BJ (cell line): ENCODE measurements around the gene DNHD1. TPM values are rescaled to one million over a fixed set of nuclear protein-coding genes. Genes with fewer than 3 reads are reported as not detected.

Source experiments
- CTCF ChIA-PET: fragments of 350-600 bp; formaldehyde crosslinking; extraction: SDS; loops from one replicate; lab custom pipeline; 2021; ENCODE audit warnings: antibody characterized with exemption, inconsistent platforms; lab: Yijun Ruan, JAX
- POLR2A ChIA-PET: fragments of 300-600 bp; sonication (Branson Sonifier 250); formaldehyde crosslinking; extraction: SDS; loops from one replicate; lab custom pipeline; 2021; ENCODE audit warnings: antibody characterized with exemption; lab: Charles Lee
- DNase-seq: peaks from one replicate; pipeline ENCODE4 v3.0.0-alpha.2; 2011; ENCODE audit warnings: low read depth
- H3K27me3 ChIP-seq: 2 replicates; pipeline ENCODE4 v1.6.0; 2011; ENCODE audit warnings: low read length; ENCODE audit not compliant: control insufficient read depth, insufficient read depth
- H3K36me3 ChIP-seq: 2 replicates; pipeline ENCODE4 v1.5.1; 2011; ENCODE audit warnings: low read length; ENCODE audit not compliant: control insufficient read depth, insufficient read depth
- H3K4me3 ChIP-seq: 2 replicates; pipeline ENCODE4 v1.5.1; 2011; ENCODE audit warnings: low read depth, mild to moderate bottlenecking, control low read depth, low read length
- polyA plus RNA-seq: library from polyadenylated mRNA; depleted of rRNA; stranded (reverse); fragments of >200 nt; gene quantifications from 2 replicates; pipeline ENCODE4 v1.2.3, GENCODE V29; 2011
- TF ChIP-seq, protein P1 (sequence below): IDR thresholded peaks from 2 replicates; pipeline ENCODE4 v1.5.1; 2011; ENCODE audit warnings: low read depth, mild to moderate bottlenecking, control low read depth, inconsistent platforms, low read length, moderate library complexity; ENCODE audit not compliant: insufficient read depth

Gene DNHD1
- polyA plus RNA-seq, 1 experiment = 3.1 TPM

DNA sequence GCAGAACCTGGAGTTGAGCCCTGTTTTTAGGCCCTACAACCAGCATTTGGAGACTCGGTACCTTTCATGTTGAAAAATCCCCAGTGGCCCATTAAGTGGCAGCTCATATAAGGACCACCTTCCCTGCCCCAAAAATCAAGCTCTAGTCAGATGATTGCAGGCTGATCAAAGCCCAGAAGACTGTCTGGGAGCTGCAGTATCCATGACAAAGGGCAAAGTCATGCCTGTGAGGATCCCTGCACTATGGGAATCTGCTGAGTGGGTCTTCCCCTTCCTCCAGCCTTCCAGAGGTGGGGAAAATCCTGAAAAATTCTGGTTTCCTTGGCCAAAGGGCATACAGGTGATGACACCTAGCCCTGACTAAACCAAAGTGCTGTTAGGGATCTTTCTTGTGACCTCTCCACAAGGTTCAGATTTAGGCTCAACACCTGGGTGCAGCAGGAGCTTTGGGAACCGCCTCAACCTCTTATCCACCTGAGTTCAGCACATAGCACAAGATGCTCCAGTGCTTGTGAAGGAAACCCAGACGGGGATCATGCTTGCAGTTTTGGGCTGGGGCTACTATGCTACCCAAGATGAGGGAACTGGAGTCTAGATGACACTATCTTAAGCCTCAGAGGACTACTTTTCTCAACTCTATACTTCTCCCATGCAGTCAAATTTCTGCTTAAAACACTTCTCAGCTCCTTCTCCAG lies 22.1 kb upstream of the DNHD1 start:
- TF ChIP-seq, protein P1, sequence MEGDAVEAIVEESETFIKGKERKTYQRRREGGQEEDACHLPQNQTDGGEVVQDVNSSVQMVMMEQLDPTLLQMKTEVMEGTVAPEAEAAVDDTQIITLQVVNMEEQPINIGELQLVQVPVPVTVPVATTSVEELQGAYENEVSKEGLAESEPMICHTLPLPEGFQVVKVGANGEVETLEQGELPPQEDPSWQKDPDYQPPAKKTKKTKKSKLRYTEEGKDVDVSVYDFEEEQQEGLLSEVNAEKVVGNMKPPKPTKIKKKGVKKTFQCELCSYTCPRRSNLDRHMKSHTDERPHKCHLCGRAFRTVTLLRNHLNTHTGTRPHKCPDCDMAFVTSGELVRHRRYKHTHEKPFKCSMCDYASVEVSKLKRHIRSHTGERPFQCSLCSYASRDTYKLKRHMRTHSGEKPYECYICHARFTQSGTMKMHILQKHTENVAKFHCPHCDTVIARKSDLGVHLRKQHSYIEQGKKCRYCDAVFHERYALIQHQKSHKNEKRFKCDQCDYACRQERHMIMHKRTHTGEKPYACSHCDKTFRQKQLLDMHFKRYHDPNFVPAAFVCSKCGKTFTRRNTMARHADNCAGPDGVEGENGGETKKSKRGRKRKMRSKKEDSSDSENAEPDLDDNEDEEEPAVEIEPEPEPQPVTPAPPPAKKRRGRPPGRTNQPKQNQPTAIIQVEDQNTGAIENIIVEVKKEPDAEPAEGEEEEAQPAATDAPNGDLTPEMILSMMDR = no peak
- DNase-seq = no peak
- H3K36me3 ChIP-seq = peaks cover 21% of the 10 kb centered on the region
- ChIA-PET POLR2A (no interaction called here), CTCF (interaction anchor here (1.2 to 1.3 kb wide), 3 partner anchors 8 to 56 kb away, joined by 3 to 5 read pairs (median 3); no protein-coding TSS in a partner anchor)
- no peaks in the 10 kb centered on the region for H3K27me3 ChIP-seq
- no peak overlapping the region for H3K4me3 ChIP-seq

DNA sequence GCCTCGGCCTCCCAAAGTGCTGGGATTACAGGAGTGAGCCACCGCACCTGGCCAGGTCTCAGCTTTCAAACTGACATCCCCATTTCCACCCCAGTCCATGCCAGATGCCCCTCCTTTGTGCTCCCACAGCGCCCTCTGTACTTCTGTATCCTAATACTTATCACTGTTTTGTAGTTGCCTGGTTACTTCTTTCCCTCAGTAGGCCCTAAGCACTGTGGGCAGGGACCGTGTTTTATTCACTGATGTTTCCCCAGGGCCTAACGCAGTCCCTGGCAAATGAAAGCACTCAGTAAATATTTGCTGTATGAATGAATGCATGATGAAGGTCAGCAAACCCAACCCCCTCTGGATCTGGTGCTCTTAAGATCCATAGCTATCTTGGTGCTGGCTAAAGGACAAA lies 21.1 kb upstream of the DNHD1 start:
- TF ChIP-seq, protein P1 = no peak
- ChIA-PET POLR2A (no interaction called here), CTCF (interaction anchor here (0.6 to 1.3 kb wide), 4 partner anchors 30 to 173 kb away, joined by 3 to 5 read pairs (median 3); no protein-coding TSS in a partner anchor)
- Histone ChIP-seq H3K27me3 (no peaks in the 10 kb centered on the region), H3K36me3 (peaks cover 21% of the 10 kb centered on the region), H3K4me3 (no peak overlapping the region)
- DNase-seq = no peak

DNA sequence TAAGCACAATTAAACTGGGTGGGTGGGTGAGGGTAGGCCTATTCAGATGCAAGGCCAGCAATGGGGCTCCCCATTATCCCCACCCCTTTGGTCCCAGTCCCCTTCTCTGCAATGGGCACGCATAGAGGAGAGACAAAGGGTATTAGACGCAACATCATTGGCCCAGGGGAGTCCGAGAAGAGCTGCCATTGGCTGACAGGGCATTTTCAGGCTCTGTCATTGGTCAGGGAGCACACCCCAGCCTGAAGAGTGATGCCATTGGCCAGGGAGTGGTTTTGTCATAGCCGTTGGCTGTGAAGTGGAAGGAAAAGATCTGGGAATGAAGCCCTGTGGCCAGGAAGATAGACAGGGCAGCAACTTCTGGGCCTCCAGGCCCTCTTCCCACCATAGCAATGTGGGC lies 20.5 kb upstream of the DNHD1 start:
- ChIA-PET POLR2A (no interaction called here), CTCF (interaction anchor here (0.6 to 1.3 kb wide), 3 partner anchors 33 to 172 kb away, joined by 3 read pairs; no protein-coding TSS in a partner anchor)
- Histone ChIP-seq H3K4me3 (no peak overlapping the region), H3K27me3 (no peaks in the 10 kb centered on the region), H3K36me3 (peaks cover 21% of the 10 kb centered on the region)
- TF ChIP-seq, protein P1 = no peak
- no peak for DNase-seq

DNA sequence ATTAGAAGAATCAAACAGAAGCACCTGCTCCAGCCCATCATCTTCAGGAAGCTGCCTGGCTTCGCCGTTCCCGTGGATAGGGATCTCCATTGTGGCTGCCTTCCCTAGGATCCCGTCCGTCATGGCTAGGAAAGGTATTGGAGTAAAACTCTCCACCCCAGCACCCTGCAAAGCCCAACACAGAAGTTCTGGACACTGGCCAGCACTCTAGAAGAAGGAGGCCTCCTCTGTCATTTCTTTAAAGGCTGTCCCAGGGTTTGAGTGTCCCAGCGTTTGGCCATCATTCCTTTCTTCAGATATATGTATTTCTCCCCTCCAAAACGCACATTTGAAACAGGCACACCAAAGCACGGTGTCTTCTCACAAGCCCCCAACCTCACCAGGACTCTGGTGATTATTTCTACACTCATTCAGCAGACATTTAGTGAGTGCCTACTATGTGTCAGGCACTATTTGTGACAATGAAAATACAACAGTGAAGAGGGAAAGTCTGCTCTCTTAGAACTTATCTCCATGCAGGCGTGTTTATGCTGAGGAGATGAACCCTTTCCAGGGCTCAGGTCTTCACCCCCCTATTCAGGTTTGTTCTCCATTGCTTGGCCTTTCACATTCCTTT lies 16.7 kb upstream of the DNHD1 start:
- POLR2A ChIA-PET = no interaction called here
- H3K36me3 ChIP-seq = peaks cover 25% of the 10 kb centered on the region

More for the DNA sequence above, 16.7 kb upstream of the DNHD1 start:
- CTCF ChIA-PET = interaction anchor here (0.6 kb wide), 1 partner anchor 32 kb away, joined by 3 read pairs; no protein-coding TSS in a partner anchor
- Histone ChIP-seq H3K4me3 (peak overlapping the region; percentile 82), H3K27me3 (no peaks in the 10 kb centered on the region)
- DNase-seq = no peak
- TF ChIP-seq, protein P1 = no peak
